Subcutaneous adipose tissue (tissue), 4 donors: Measurements from ENCODE around the gene MGMT. TPM values are rescaled to one million over a fixed set of nuclear protein-coding genes. Genes with fewer than 3 reads are reported as not detected.

Experiments
- CTCF ChIP-seq: fragments of 450-650 bp; IDR thresholded peaks from one replicate; pipeline ENCODE4 v1.5.1; 2016; ENCODE audit warnings: low read depth, mild to moderate bottlenecking, control low read depth, antibody characterized with exemption, moderate library complexity
- total RNA-seq, 4 donors: library from RNA; depleted of rRNA; stranded (reverse); fragments of >200 nt; gene quantifications; one replicate each; pipeline ENCODE4 v1.1.0, GENCODE V29; 2016

MGMT gene
- total RNA-seq, 4 donors from 2014 or later: 27.5 to 74.8 (median 42.2) TPM

- TF ChIP-seq CTCF: no peak
These were observed 63.5 kb downstream of the MGMT start for GRCh38 chr10:129530581-129530980.

- TF ChIP-seq CTCF: no peak
These were observed 64.3 kb downstream of the MGMT start for GRCh38 chr10:129531195-129531968.

DNA sequence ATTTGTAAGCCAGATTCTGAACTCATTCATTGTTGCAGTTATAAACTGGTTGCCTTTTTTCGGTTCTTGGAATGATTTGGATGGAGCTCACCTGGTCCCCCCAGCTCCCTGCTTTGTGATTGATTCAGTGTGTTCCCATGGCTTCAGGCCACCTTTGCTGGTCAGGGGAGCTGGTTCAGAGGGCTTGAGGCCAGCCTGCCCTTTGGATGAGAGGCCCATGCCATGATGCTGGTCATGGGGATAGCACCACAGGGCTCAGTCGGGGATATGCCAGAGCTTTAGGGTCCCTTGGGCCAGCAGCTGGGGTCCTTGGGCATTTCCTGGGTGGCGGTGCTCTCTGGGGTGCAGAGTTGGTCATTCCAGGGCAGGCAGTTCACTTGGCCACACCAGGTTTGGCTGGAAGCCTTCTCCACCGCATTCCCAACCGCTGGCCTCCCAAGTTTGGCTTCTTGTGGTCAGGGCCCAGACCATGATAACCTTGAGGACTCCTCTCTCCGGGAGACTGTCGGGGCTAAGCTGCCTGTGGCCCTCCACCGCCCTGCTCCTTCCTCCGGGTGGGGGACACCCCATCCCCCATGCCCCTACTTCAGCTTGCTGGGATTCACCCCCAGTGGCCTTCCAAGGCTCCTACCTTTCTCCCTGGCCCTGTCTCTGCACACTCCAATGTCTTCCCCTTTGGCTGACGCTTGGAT is 65.1 kb downstream of the MGMT start:
- no peak for TF ChIP-seq CTCF

DNA sequence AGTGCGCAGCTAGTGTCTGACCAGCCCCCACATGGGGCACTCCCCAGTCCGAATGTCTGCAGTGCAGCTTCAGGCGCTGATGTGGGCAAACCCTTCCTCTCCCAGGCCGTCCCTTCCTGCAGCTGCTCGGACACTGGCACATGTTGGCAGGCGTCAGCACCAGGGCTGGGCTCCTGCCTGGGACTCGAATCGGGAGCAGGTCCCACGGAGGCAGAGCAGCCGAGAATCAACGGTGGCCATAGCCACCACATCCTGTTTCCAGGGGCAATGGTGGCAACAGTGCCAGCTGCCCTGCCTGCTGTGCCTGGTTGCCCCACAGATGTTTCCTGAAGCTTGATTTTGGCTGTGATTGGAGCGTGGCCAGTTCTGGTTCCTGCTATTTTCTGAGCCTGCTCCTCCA is 65.8 kb downstream of the MGMT start:
- TF ChIP-seq CTCF: no peak

GRCh38 chr10:129533281-129533680 is 66.2 kb downstream of the MGMT start:
- TF ChIP-seq CTCF: no peak

- TF ChIP-seq CTCF: no peak
These were observed 67.8 kb downstream of the MGMT start for GRCh38 chr10:129534826-129535225.

DNA sequence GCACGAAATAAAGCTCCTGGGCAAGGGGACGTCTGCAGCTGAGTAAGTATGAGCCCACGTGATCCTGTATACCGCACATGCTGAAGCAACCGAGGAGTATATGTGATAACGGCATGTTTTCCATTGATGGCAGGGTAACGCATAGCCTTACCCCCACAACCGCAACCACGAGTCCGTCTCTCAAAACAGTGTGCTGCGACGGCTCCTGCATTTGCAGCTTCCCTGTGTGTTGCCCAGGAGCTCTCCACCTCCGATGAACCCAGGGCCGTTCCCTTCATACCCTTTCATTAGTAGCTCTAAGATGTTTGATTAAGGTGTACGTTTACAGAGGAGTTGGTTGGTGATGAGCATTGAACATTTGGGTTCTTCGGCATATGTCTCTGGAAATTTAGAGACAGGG is 69.3 kb downstream of the MGMT start:
- no peak for TF ChIP-seq CTCF
